Stimulated activated CD8-positive, alpha-beta memory T cell treated with anti-CD3 and anti-CD28 coated beads, Interleukin-12 subunit alpha, Interleukin-12 subunit beta, amount 100 ng/mL, for 1 hour (primary cell): ENCODE measurements around the gene TMSB4X.
"Not testable (repeated sequence)": the region's sequence is repeated elsewhere in the genome, so short reads cannot be mapped to it uniquely, and the experiment has no call there.

Source experiments
- DNase-seq: peaks from one replicate; pipeline ENCODE4 v3.0.0-alpha.2; 2020; ENCODE audit warnings: low read depth

Gene TMSB4X

DNA sequence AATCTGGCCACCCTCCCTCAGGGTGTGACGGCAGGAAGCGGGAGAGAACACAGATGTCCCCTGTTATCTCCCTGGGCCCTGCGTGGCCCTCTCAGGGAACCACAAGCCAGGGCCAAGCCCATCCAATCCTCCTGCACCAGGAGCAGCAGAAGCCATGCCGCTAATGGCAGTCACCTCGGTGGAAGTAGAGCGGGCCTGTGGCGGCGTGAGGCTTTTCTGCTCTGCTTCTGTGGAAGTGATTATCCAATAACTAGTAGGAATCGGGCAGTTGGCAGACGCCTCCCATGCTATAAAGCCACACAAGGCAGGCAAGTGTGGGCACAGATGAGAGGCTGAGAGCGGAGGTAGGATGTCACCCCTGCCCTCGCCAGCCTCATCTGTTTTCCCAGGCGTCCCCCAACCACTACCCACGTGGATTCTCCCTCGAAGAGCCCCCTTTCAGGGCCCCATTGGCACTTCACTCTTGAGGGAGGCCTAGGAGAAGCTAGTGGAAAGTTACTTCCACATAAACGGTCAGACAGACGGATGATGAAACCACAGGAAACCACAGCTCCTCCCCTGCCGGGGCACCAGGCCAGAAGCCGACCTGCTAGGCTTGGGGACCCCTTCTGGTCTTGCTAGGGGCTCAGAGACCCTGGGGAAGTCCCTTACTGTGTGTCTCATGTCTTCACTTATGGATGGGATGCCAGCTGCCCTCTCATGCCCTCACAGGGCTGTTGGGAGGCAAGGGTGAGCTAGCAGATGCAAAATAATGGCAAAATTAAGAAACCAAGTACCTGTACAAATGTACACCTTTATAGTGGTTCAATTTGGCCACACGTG is 18.8 kb upstream of the TMSB4X start:
- no peak for DNase-seq

DNA sequence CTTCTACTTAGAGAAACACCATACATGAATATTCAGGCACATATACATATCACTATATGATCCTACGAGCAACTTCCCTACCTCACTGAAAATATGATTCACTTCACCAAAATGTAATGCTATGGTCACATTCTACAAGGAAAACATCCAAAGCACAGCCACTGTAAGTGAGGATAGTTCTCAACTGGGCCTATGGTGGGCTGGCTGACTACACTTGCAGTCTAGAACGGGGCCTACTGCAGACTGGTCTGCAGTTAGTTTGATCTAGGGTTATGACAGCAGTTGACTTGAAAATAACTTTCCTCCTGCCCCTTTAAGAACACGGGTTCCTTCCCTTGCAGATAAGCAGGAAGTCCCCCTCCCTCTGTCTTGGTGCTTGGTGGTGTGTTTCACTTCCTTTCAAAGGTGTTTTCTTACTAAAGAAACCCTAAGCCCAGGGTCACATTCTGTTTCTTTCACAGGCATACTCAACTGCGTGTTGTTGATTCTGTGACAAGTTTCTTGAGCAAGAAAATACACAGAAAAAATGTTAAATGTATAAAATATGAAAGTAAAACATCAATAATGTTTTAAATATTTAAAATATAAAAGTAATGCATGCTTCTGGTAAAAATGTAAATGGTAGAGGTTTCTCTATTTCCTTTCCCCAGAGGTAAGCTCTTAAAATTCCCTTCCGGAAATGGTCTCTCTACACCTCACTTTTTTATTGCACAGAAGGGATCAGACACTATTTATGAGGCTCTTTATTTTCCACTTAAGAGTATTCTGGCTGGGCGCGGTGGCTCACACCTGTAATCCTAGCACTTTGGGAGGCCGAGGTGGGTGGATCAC is 18.0 kb upstream of the TMSB4X start:
- DNase-seq: no peak

DNA sequence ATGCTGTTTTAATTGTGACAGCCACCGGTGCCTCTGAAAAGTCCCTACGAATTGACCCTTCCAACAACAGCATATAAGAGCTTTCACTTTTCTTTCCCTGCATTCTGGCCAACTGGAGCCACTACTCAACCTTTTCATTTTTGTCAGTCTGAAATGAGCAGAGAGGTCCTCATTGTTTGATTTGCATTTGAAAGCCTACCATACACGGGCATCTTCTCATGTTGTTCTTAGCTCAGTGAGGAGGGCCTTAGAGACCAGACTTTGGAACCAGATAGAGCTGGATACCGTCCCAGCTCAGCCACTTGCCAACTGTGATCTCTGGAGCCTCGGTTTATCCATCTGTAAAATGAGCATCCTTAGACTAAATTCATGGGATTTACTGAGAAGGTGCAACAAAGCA is 16.9 kb upstream of the TMSB4X start:
- no peak for DNase-seq

DNA sequence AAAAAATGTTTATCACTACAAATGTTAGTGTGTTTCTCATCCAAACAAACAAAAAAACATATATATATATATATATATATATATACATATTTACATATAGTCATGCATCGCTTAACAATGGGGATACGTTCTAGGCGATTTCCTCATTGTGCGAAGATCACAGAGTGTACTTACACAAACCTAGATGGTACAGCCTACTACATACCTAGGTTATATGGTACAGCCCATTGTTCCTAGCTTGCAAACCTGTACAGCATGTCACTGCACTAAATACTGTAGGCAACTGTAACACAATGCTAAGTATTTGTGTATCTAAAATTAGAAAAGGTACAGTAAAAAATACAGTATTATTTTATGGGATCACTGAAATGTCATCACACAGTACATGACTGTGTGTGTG is 16.4 kb upstream of the TMSB4X start:
- DNase-seq: no peak

DNA sequence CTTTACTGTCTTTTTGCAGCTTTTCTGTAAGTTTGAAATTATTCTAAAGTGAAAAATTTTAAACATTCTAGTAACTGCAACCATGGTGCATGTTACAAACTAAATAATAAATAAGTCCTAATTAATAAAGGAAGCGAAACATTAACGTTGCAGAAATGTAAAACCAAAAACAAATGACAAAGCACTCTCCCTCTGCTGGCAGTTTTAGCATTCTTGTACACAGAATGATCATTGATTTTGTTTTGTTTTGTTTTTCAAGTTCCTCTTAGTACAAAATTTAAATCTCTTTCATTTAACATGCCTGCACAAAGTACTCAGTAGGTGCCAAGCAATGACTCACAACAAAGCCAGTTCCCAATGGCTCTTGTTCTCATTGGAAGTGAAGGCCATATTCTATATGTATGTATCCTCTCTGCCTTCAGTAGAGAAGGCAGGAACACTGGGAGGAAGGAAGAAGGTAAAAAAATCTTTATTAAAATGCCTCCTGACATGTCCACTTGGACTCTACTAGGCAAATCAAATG is 13.7 kb upstream of the TMSB4X start:
- DNase-seq: no peak

DNA sequence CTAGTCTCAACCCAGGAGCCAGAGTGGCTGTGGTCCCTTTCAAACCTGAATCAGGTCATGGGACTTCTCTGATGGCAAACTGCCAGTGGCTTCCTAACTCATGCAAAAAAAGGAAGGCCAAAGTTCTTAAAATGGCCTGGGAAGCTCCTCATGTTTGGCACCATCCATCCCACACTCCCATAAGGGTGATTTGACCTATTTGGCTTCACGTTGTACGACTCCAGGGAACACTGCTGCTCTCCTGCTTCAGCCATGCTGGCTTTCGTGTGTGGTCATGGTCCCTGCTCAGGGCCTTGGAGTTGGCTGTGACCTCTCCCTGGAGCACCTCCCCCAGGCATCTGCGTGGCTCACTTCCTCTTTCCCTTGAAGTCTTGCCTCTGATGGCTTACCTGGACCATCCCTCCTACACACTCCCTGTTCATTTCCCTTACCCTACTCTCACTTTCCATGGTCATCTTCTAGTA is 12.8 kb upstream of the TMSB4X start:
- DNase-seq: no peak

DNA sequence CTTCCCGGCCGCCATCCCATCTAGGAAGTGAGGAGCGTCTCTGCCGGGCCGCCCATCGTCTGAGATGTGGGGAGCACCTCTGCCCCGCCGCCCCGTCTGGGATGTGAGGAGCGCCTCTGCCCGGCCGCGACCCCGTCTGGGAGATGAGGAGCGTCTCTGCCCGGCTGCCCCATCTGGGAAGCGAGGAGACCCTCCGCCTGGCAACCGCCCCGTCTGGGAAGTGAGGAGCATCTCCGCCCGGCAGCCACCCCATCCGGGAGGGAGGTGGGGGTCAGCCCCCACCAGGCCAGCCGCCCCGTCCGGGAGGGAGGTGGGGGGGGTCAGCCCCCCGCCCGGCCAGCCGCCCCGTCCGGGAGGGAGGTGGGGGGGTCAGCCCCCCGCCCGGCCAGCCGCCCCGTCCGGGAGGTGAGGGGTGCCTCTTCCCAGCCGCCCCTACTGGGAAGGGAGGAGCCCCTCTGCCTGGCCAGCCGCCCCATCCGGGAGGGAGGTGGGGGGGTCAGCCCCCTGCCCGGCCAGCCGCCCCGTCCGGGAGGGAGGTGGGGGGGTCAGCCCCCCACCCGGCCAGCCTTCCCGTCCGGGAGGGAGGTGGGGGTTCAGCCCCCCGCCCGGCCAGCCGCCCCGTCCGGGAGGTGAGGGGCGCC is 11.6 kb upstream of the TMSB4X start:
- DNase-seq: not testable (repeated sequence)

DNA sequence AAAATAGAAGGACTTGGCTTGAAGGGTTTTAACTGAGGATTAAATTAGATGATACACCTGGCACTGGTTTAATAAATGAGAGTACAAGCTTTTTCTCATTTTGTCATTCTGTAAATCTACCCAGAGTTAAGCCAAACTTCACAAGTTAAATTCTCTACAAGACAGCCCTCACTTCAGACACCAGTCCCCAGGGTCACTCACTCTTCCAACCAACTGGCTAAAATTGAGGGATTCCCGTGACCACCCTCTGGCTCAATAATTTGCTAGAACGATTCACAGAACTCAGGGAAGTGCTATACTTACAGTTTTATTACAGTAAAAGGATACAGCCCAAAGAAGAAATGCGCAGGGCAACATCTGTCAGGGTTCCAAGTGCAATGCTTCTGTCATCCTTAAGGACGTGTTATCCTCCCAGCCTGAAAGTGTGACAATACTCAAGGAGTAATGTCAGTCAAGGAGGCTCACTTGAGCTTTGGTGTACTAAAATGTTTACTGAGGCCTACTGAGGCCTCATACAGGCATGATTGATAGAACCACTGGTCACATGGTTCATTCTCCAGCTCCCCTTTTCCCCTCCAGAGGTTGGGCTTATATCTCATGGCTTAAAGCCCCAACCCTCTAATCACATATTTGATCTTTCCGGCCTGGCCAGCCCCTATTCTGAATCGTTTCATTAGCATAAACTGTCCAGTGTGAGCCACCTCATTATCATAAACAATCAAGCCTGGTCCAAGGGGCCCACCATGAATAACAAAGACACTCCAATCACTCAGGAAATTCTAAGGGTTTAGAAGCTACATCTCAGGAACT is 9.6 kb upstream of the TMSB4X start:
- no peak for DNase-seq

DNA sequence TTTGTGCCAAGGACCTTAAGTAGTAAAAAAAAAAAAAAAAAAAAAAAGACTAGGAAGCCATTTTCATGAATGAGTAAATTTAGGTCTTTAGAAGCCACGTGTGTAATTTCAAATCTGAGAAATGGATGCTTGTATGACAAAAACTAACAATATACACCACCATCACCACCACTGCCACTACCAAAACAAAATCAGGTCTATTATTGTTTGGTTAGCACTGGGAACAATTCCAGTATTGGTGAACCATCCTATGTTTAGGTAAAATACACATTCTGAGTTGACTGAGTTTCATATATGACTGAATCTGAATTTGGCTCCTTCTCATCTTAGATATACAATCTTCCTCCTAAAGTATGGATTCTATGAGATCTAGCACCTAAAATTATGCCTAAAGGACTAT is 8.8 kb upstream of the TMSB4X start:
- no peak for DNase-seq

DNA sequence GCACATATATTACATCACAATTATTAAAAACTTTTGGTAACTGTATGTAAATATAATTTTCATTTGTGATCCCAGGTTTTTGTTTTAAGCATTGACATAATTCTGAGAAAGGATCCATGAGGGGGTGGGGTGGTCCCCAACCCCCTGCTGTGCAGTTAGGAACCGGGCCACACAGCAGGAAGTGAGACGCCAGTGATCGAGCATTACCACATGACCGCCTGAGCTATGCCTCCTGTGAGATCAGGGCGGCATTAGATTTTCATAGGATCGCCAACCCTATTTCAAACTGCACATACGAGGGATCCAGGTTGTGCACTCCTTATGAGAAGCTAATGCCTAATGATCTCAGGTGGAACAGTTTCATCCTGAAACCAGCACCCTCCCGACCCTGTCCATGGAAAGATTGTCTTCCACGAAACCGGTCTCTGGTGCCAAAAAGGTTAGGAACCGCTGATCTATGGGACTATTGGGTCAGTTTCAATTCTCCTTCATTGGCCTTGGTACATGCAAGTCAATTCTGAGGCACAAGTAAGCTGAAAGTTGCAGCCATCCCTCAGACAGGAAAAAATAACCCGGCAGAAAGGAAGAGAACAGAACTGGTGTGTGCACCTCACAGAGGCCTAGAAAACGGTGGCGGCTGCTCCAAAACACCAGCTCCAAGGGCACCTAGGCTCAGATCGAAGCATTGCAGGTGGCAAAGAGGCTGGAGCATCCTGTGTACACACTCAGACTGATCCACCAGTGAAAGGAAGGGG is 7.0 kb upstream of the TMSB4X start:
- no peak for DNase-seq

DNA sequence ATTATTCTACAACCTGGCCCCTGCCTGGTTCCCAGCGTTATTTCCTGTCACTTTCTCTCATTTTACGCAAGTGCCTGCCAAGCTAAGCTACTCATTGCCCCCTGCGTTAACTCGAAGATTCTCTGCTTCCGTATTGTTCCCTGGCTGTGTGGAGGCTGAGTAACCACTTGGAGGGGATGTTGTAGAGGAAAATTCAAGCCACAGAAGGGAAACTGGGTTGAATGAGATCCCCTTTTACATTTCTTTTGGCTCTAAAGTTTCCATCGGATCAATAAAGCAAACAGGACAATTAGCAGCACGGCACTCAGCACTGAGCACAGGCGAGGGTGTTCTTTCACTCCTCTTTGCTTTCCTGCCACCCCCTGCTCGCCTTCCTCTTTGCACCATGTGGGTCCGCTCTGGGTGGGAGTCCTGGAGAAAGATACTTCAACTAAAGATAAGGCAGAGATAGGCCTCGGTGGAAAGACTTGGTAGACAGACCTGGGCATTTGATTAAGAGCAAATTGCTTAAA is 4.2 kb upstream of the TMSB4X start:
- no peak for DNase-seq

DNA sequence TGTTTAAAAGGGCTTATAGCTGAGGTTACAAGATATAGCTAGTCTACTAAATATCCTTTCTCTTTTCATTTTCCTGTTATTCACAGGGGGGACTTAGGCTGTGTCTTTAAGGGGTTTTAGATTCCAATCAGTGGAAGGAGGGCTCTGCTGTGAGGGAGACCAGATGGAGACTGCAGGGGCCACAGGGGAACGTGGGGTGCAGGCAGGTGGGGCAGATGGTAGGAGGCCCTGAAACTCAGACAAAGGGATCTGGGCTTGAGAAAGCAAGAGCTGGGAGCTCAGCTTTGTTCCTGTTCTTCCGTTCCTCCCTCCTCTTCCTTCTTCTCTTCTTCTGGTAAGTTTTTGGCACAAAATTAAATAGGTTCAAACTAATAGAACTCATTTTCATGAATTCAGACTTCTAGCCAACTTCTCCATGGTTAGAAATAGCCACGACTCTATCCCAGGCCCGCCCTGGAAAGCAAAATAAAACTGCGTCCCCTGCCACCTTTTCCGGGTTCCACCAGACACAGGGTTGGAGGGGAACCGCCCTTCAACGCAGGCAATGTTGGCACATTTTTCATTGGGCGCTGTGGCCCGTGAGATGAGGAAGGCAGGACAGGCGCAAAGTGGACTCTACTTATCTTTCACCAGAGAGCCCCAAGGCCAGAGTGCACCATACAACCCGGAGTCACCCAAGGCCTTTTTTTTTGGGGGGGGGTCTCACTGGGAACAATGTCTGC is 3.5 kb upstream of the TMSB4X start:
- no peak for DNase-seq

DNA sequence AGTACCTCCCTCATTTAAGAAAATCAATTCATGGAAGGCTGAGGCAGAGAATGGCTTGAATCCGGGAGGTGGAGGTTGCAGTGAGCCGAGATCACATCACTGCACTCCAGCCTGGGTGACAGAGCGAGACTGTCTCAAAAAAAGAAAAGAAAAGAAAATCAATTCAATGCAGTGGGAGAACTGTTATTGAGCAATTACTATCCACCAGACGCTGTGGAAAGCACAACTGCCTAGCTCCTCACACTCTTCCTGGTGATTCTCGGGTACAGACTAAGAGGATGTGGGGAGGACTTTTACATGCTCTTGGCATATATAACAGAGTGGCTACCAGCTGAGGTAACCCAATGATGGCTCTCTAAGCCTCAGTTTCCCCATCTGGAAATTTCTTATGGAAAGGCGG is 2.7 kb upstream of the TMSB4X start:
- DNase-seq: no peak

DNA sequence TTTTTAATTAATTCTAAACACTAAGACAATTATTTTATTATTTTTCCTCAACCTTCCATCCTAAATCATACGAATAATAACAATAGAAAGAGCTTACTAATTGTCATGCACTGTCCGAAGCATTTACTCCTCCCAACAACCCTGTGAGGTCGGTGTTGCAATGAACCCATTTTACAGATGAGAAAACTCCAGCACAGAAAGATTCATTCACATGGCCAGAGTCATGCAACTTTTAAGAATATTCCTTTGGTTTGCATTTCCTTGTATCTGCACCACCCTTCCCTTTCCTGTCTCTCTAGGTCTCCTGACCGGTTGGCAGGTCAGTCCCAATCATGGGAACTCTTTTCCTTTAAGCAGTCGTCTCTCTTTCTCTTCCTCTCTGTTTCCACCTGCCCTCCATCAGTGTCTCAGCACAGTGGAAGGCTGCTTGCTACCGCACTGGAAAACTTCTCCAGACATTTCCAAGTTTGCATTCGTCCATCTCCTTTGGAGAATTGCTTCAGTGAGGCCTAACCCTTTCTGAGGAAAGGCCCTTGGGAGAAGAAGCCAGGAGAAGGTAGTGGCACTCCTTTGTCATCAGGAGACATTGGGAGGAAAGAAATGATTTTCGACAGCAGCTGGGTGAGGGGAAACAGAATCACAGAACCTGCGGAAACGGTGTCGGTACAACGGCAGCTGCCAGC is 1.9 kb upstream of the TMSB4X start:
- DNase-seq: no peak

DNA sequence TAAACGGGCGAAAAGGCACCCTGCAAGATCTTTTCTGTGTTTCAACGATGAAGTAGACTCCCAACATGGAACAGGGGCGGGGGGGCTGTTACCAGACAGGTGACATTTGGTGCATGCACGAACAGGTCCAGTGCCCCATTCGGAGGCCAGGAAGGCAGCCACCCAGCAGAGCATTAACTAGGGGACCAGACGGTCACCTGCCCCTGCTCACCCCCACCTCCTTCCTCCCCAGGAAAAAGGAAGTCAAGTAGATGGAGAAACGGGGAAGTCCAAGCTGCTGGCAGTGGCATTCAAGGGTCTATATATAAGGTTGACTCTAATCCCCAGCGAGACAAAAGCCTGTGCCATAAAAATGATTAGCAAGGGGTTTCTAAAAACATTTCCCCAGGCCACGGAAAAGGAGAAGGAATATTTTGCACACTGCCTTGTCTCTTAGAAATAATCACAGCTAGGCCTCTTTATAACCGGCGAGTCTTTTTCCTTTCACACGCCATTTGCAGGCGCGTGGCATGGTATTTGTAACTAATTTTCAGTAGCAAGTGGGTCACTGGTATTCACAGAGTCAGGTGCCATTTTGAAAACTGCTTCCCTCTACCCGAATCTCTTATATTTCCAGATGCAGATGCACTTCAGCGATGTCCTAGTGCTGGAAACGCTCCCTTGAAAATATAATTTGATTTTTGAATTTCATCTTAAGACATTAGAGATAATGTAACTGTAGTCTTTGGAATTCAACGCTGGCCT is 1.2 kb upstream of the TMSB4X start:
- DNase-seq: no peak

DNA sequence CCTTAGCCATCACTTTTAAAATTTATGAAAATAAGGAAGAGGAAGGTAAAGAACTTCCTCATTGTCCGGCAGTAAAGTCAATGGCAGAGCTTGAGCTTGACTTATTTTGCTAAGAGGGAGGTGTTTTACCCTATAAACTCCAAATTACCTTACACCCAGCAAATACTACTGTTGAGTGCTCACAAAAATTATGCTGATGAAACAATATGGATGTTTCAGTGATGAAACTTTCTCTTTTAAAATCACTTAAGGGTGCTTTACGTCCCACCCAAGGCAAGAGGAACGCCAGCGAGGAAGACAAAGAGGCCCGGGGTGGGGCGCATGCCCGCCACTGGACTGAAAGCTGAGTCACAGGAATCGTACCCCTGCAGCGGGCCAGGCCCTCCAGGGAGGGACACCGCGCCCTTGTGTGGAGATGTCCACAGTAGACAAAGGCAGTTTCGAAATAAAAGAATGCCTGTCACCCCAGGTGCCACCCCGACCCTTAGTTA is 560 bp upstream of the TMSB4X start:
- peak; percentile 32 for DNase-seq

DNA sequence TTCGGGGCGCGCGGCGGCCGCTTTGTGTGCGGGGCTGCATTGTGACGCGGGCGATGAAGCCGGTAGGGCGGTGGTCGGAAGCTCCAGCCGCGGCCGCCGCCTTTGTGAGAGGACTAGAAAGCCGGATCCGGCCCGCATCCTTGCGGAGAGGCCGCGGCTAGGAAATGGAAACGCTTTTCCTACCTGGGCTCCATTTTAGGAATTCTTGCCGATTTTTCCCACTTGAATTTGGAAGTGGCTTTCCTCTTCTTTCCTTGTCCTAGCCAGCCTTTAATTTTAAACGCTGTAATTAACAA is 708 bp downstream of the TMSB4X start:
- DNase-seq: no peak

DNA sequence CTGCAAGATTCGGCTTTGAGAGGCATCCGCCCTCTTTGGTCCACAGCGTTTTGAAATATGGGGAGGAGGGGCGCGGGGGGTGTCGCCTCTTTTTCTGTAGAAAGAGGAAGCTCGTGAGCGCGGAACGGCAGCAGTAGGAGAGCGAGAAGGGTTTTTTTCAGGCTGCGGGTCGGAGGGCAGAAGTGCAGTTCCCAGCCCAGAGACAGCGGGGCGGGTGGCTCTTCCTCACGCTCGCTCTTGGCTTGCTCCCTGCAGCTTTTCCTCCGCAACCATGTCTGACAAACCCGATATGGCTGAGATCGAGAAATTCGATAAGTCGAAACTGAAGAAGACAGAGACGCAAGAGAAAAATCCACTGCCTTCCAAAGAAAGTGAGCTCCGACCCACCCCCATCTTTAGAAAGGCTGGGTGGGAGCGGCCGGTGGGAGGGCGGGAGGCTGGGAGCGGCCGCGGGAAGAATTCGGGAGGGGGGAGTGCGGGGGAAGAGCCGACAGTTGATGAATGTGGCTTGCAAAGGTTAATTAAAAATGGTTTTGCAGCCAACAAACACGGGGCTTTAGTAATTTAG is 1.2 kb downstream of the TMSB4X start:
- no peak for DNase-seq
